Activated CD8-positive, alpha-beta memory T cell treated with anti-CD3 and anti-CD28 coated beads for 1 hour (primary cell): ENCODE results near the gene BRINP3.

Experiments
- DNase-seq, 2 donors: peaks; one replicate each; pipeline ENCODE4 v3.0.0-alpha.2; 2020; ENCODE audit warnings: low read depth in 1 of 2; ENCODE audit errors: extremely low read depth in 1 of 2

BRINP3 gene

GRCh38 chr1:190327271-190327670 lies 150.4 kb downstream of the BRINP3 start:
- no peak for DNase-seq

GRCh38 chr1:190323530-190323929 lies 154.1 kb downstream of the BRINP3 start:
- no peak for DNase-seq

GRCh38 chr1:190322274-190322673 lies 155.4 kb downstream of the BRINP3 start:
- DNase-seq = no peak

GRCh38 chr1:190320952-190321351 lies 156.7 kb downstream of the BRINP3 start:
- no peak for DNase-seq

GRCh38 chr1:190312763-190313162 lies 164.9 kb downstream of the BRINP3 start:
- no peak for DNase-seq

GRCh38 chr1:190303501-190303900 lies 174.2 kb downstream of the BRINP3 start:
- no peak for DNase-seq

- no peak for DNase-seq
Observed at GRCh38 chr1:190296453-190296852, 181.2 kb downstream of the BRINP3 start.

GRCh38 chr1:190289897-190290296 lies 187.8 kb downstream of the BRINP3 start:
- DNase-seq = no peak

- DNase-seq = no peak
Observed at GRCh38 chr1:190286111-190286510, 191.6 kb downstream of the BRINP3 start.

GRCh38 chr1:190277107-190277506 lies 200.6 kb downstream of the BRINP3 start:
- DNase-seq = no peak

GRCh38 chr1:190274721-190275120 lies 202.9 kb downstream of the BRINP3 start:
- no peak for DNase-seq

- no peak for DNase-seq
Observed at GRCh38 chr1:190273161-190273560, 204.5 kb downstream of the BRINP3 start.

GRCh38 chr1:190262538-190262937 lies 215.1 kb downstream of the BRINP3 start:
- DNase-seq = no peak

- DNase-seq = no peak
Observed at GRCh38 chr1:190259424-190259823, 218.2 kb downstream of the BRINP3 start.

GRCh38 chr1:190258003-190258402 lies 219.7 kb downstream of the BRINP3 start:
- DNase-seq = no peak

GRCh38 chr1:190252046-190252445 lies 225.6 kb downstream of the BRINP3 start:
- DNase-seq = no peak

GRCh38 chr1:190250368-190250767 lies 227.3 kb downstream of the BRINP3 start:
- DNase-seq = no peak

GRCh38 chr1:190244406-190244805 lies 233.3 kb downstream of the BRINP3 start:
- no peak for DNase-seq

GRCh38 chr1:190243056-190243455 lies 234.6 kb downstream of the BRINP3 start:
- DNase-seq = no peak

GRCh38 chr1:190226006-190226405 lies 251.7 kb downstream of the BRINP3 start:
- no peak for DNase-seq

- no peak for DNase-seq
Observed at GRCh38 chr1:190212450-190212849, 265.2 kb downstream of the BRINP3 start.

- no peak for DNase-seq
Observed at GRCh38 chr1:190207733-190208132, 269.9 kb downstream of the BRINP3 start.

GRCh38 chr1:190205713-190206112 lies 272.0 kb downstream of the BRINP3 start:
- DNase-seq = no peak

GRCh38 chr1:190196020-190196419 lies 281.6 kb downstream of the BRINP3 start:
- no peak for DNase-seq
